Stimulated activated CD4-positive, alpha-beta T cell treated with anti-CD3 and anti-CD28 coated beads, Interleukin-4, amount 100 ng/mL, for 48 hours (primary cell): ENCODE results near the gene LRRC15.
A peak's percentile ranks its signal among the peaks of the same experiment; 100 is the strongest.

Source experiments
- DNase-seq, 2 donors: peaks; one replicate each; pipeline ENCODE4 v3.0.0-alpha.2; 2020; ENCODE audit warnings: low read depth in 2 of 2

LRRC15 gene

DNA sequence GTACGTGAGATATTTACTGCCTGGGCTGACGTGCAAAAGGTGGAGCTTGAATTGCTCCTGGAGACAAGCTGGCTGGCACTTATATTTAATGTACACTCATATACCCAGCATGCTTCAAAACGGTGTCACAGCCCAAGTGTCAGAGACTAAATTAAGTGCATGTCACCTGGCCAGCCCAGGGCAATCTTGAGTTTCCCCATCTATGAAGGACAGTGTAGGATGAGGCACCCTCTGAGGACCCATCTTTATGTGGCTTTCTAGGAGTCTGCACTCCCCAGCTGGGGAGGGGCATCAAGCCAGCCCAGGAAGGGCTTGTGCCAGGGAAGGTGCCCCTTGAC, 5.3 kb downstream of the LRRC15 start:
- no peak for DNase-seq

DNA sequence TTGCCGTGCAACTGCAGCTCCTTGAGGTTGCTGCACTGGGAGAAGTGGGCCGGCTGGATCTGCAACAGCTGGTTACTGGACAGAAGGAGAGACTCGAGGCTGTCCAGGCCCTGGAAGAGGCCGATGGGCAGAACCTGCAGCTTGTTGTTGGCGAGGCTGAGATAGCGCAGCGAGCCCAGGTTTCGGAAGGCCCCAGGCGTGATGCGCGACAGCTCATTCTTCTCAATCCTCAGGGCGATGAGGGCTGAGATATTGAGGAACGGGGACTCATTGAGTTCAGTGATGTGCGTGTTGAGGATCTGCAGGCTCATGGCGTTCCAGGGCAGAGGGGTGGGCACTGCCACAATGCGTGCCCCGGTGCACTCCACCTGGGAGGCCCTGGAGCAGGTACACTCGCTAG, 9.0 kb downstream of the LRRC15 start:
- no peak for DNase-seq

DNA sequence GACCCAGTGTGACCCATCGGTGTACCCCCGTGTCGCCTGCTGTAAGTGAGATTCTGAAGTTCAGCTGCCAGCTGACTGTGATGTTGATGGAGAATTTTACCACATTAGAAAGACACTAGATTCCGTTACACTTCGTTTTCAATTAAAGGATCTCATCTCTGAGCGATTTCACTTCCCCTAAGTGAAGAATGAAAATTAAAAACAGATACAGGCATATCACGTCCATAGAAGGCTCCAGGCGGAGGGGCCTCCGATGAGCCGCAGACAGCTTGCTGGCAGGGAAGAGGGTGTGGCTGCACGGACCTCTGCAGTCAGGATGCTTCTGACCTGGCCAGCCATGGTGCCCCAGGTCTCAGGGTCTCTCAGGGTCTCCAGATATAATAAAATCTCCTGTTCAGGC, 11.9 kb downstream of the LRRC15 start:
- no peak for DNase-seq

DNA sequence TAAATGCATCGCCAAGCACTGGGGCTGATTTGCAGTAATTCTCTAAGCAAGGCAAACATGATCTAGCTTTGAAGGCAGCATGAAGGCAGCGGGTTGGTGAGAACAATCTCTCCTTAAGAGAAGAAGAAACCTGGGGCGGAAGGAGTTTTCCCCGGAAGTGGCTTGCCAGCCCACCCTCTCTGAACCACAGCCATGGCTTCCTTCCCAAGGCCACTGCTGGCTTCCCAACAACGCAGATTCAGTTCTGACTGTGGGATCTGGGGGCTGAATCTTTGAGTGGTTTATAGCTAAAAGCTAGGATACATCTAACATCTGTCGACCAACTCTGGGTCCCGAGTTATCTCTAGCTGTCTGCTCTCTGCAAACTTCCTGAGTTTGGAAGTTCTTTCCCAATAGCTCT, 14.2 kb downstream of the LRRC15 start:
- no peak for DNase-seq

DNA sequence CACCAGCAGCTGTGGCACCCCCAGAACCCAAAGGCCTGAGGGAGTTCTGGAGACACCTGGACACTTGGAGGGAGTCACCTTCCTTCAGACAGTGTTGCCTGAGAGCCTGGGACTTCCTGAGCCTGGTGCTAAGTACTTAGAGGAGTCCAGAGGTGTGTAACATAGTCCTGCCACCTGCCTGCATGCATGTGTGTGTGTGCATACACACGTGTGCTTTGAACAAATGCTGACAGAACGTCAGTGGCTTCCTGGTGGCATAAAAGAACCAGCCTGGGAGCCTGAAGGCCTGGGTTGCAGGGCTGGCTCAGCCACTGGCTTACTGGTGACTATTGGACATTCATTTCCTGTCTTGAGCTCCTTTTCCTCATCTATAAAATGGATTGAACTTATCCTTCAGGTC, 15.2 kb downstream of the LRRC15 start:
- DNase-seq, result no peak

DNA sequence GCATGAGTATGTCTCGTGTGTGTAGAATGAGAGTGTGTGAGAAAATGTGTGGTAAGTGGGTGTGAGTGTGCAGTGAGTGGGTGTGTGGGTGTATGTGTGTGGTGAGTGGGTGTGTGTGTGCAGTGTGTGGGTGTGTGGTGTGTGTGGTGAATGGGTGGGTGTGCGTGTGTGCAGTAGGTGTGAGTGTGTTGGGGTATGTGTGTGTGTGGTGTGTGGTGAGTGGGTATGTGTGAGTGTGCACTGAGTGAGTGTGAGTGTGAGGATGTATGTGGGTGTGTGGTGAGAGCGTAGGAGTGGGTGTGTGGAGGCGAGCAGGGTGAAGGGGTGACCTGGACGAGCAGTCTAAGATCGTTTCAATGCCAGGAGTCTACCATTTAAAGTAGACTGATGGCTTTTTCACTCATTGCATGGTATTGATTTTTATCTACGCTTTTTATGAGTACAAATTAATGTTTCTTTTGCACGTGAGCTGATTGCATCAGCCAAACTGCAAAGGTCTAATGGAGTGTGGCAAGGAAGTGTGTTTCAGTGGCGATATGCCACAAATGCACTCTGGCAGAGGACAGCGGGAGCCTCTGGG, 16.8 kb downstream of the LRRC15 start:
- no peak for DNase-seq

DNA sequence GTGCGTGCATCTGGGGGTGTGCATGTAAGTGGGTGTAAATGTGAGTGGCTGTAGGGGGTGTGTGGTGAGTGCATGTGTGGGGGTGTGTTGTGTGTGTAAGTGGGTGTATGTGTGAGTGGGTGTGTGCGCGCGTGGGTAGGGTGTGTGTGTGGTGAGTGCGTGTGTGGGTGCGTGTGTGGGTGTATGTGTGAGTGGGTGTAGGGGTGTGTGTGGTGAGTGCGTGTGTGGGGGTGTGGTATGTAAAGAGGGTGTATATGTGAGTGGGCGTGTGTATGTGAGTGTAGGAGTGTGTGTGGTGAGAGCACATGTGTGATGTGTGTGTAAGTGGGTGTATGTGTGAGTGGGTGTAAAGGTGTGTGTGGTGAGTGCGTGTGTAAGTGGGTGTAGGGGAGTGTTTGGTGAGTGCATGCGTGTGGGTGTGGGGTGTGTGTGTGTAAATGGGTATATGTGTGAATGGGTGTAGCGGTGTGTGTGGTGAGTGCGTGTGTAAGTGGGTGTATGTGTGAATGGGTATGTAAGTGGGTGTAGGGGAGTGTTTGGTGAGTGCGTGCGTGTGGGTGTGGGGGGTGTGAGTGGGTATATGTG, 17.5 kb downstream of the LRRC15 start:
- no peak for DNase-seq

DNA sequence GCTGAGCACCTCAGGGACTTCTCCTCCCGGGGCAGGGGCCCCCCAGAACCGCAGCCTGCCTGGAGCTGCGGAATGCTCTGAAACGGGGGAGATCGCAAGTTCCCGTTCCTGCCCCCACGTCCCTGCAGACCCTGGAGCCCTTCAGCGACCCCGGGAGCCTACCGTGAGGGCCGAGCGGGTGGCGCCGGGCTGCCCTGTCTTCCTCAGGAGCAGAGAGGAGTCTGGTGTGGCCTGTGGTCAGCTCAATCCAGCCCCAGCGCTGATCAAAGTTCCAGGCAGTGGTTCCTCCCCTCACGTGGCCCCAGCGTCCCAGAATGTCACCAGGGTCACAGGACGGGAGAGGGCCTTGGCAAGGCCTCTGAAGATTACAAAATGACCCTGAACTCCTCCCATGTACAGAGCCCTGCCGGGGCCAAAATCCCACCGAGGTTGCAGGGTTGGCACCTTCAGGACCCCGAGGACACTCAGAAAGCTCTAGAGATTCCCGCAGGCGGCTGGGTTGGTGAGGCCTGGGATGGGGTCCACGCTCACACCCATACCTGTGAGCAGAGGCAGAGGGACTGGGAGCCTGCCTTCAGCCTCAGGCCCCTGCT, 18.4 kb downstream of the LRRC15 start, which contains the start of gene CPN2:
CPN2 (minus strand) TSS at position 249 of the 593 bp plus-strand sequence. CDS start 8,626 bp downstream, outside the sequence.
- DNase-seq, result no peak

DNA sequence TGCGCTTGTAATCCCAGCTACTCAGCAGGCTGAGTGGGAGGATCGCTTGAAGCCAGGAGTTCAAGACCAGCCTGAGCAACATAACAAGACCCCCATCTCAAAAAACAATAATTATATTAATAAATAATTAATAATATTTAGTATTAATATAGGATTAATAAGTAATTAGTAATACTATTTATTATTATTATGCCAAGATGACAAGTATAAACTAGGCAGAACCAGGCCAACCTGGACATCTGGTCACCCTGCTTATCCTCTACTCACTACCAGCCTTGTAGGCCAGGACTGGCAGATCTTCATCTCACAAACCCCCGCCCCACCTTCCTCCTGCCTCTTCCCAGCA, 18.8 kb downstream of the LRRC15 start:
- DNase-seq, result no peak

DNA sequence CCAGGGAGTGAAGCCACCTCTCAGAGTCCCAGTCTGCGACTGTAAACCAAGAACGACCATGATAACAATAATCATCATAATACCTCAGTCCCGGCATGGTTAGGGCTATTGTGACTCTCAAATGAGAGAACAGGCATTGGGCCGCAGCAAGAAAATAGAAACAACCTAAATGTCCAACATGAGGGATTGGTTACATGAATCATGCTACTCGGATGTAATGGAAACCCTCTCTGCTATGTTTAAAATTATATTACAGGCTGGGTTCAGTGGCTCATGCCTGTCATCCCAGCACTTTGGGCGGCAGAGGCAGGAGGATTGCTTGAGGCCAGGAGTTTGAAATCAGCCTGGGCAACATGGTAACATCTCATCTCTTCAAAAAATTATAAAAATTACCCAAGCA, 21.2 kb downstream of the LRRC15 start:
- no peak for DNase-seq

DNA sequence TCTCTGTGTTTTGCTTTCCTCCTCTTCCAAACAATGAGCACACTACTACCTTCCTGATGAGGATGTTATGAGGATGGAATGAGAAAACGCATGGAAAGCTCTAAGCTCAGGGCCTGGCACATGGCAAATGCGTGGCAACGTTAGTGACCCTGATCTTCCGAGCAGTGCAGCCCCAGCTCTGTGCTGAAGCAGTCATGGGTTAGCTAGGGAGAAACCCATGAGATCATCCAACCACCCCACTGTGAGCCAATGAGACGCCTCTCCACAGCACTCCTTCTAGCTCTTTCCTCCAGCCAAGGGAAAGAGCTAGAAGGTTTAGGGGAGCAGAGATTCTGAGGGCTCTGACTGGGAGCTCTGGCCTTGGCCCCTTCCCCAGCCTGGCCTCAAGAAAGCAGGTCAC, 22.9 kb downstream of the LRRC15 start:
- DNase-seq, result no peak

DNA sequence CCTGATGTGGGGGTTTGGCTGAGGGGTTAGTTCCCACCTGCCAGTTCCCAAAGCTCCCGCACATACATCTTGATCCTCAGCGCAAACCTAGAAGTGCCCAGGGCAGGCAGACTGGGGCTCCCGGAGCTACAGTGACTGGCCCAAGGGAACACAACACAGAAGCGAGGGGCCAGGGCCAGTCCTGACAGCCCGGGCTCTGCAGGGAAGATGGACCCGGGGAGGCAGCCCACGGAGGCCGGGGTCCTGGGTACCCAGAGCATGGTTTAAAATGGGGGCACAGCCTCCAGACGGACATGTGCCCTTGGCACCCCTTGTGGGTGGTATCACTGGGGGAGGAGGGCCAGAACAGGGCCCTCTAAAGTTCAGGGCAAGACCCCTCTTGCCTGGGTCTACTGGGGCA, 23.5 kb downstream of the LRRC15 start:
- DNase-seq, result no peak

DNA sequence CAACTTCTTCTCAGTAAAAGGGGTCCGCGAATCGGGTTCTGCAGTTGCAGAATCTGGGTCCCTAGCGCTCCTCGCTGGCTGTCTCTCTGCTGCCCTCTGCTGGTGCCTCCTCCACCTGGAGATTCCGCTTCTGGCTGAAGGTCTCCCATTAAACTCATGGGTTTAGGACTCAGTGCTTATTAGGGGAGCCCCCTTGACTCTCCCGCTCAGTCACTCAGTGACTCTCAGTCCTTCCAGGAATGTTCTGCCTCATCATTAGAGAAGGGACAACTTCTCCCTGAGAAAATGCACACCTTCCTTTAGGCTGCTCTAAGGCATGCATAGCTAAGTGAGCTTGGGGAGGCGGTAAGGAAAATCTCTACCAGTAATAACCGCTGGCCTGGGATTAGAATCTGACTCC, 25.5 kb downstream of the LRRC15 start:
- DNase-seq, result peak; percentile 61 to 78

DNA sequence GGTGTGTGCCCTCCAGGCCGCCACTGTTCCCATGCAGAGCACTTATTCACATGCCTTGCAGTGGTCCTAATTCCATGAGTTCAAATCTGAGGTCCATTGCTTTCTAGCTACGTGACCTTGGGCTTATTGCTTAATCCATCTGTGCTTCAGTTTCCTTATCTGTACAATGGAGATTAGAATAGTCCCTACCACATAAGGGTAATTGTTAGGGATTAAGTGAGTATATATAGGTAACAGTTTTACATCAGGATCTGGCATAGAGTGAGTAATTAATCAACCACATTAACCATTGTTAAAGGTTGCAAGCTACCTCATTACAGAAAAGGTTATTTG, 26.0 kb downstream of the LRRC15 start:
- DNase-seq, result no peak

DNA sequence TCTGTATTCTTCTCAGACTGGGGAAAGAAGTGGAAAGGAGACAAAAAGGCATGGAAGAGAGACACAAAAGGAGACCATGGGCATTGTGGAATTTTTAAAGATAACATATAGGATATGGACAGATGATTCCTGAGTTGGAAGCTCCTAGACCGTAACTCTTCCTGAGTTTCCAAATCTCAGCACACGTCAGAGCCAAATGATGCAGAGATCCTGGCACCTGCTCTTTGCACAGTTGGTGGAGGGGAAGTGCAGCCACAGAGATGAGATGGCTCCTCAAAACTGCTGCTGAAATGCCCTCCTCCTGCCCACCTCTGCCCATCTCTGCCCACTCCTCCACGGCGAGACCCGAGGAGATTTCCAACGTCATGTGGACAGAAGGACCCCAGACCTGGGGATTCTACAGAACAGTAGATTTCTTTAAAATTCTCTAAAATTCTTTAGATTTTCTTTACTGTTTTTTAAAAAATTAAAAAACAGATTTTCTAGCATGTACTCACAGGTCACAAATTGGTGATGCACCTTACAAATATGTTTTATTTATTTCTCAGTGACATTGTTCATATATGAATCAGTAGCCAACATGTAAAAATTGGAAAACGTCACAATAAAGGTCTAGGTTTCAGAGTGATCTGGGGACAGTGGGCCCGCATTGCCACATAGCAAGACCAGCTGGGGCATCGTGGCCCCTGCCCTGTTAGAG, 26.5 kb downstream of the LRRC15 start:
- no peak for DNase-seq

DNA sequence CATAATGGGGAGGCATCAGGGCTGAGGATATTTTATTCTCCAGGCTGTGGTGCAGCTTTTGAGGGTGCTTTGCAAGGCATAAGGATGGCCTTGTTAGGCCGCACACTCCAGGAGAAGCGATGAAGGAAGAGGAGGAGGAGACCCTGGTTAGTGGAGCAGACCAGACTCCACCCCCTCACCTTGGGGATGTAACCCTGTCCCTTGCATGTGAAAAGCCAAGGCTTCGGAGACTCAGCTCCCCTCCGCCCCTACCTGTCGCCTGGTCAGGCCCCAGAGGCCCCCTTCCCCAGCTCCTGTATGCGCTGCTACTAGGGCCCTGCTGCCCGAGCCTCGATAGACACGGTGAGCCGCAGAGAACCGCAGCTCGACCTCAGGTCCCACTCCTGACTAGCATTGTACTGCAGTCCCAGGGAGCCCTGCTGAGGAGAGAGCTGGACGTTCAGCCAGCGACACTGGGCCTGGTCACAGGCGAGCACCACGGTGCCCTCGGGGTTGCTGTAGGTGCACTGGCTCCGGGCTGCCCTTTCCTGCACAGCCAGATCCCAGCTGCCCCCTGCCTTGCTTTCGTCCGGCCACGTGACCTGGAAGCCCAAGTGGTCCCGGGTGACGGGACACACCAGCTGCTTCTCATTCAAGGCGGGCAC, 28.7 kb downstream of the LRRC15 start:
- no peak for DNase-seq

DNA sequence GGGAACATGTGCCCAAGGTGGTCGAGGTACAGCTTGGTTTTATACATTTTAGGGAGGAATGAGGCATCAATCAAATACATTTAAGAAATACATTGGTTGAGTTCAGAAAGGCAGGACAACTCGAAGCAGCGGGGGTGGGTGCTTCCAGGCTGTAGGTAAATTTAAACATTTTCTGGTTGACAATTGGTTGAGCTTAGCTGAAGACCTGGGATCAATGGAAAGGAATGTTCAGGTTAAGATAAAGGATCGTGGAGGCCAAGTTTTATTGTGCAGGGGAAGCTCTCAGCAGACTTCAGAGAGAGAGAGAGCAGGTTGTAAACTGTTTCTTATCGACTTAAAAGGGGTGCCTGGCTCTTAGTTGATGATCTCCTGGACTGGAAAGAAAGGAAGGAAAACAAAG, 29.7 kb downstream of the LRRC15 start:
- no peak for DNase-seq

DNA sequence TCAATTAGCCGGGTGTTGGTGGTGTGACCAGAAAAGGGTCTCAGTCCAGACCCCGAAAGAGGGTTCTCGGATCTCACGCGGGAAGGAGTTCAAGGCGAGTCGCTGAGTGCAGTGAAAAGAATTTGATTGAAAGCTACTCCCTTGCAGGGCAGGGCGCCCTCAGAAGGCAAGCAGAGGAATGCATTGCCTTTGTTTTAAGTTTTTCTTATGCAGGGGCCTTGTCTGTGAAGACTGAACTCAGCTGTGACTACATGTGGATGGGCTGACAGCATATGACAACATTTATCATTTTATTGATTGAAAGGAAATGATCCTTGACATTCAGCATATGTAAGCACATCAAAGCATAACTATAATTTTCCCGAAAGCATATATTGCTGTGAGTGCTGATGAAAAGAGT, 30.2 kb downstream of the LRRC15 start:
- DNase-seq, result no peak

DNA sequence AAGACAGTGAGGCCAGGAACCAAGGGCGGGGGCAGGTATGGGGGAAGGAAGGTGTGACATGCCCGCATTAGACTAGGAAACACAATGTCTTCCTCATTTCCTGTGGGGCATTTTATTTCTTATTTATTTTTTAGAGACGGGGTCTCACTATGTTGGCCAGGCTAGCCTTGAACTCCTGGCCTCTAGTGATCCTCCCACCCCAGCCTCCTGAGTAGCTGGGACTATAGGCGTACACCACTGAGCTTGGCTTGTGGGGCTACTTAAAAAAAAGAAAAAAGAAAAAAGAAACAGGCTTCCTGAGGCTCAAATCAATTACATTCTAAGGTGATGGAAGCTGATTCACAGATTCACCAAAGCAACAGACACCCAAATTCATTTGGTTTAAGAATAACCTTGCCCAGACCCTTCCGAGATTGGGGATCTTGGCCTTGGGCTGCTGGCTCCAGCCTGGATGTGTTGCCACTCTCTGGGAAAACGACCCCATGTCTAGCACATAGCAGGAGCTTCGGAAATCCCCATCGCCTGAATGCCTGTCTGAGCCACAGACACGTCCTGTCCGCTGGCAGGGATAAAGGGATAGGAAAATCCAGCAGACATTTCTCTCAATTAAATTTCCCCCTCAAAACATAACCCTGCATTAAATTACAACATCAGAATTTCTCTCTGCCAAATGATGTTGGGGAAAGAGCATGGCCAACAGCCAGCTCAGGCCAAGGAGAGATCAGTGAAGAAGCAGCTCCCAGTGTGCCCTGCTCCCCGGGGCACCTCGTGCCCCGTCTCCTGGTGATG, 31.4 kb downstream of the LRRC15 start:
- DNase-seq, result no peak

DNA sequence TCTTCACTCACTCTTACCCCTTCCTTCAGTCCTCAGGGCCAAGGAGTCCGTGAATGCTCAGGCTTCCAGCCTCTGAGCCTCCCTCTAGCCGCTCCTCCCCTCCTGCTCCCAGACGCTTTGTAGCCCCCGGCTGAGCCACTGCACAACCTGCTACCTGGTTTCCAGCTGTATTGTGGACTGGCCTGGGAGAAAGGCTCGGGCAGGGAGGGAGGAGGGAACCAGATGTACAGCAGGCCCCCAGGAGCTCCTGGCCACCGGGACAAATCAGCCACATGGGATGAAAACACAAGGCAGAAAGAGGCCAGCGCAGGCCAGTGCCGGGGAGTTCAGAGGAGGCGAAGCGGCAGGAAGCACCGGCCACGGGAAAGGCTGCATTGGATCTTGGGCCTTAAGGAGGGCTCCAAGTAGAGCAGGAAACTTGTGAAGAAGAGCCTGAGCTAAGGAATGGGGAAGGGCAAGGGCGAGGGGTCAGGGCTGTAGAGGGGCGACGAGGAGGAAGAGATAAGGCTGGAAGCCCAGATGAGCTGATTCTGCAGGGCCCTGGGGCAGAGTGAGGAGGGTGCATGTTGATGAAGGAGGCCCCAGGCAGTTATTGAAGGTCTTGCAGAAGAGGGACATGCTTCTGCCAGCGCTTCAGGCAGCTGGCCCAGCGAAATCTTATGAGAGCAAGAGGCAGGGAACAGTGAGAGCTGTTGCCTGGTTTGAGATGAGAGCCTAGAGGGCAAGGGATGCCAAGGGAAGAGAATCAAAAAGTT, 32.8 kb downstream of the LRRC15 start:
- no peak for DNase-seq

DNA sequence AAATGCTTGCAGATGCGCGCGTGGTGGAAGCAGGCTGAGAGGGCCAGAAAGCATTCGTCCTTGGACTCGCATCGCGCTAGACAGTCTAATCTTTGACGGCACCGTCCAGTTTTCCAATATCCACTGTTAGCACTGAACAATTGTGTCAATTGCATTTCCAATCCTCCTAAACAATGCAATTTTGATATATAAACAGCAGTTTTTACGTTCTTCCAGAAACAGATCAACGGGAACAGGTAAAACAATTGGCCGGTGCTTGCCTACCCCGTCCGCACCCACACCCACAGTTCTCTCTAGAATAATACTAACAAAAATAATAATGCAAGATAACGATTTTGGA, 35.6 kb downstream of the LRRC15 start:
- DNase-seq, result no peak
